ENCODE measurements around the gene ARFIP1.

- TF ChIP-seq CTCF (IDR thresholded peaks at IDR 0.05; ENCODE audit: poor library complexity, severe bottlenecking) (no peak), EZH2 (IDR thresholded peaks at IDR 0.05; ENCODE audit: borderline replicate concordance, insufficient read depth, low read length, poor library complexity, severe bottlenecking) (no peak), RAD21 (conservative IDR thresholded peaks at IDR 0.05) (no peak), EP300 (conservative IDR thresholded peaks at IDR 0.05; ENCODE audit: poor library complexity, severe bottlenecking) (no peak), TAF1 (IDR thresholded peaks at IDR 0.05; ENCODE audit: low read depth) (no peak), POLR2AphosphoS5 (IDR thresholded peaks at IDR 0.05) (no peak)
- TF ChIP-seq, protein P1, sequence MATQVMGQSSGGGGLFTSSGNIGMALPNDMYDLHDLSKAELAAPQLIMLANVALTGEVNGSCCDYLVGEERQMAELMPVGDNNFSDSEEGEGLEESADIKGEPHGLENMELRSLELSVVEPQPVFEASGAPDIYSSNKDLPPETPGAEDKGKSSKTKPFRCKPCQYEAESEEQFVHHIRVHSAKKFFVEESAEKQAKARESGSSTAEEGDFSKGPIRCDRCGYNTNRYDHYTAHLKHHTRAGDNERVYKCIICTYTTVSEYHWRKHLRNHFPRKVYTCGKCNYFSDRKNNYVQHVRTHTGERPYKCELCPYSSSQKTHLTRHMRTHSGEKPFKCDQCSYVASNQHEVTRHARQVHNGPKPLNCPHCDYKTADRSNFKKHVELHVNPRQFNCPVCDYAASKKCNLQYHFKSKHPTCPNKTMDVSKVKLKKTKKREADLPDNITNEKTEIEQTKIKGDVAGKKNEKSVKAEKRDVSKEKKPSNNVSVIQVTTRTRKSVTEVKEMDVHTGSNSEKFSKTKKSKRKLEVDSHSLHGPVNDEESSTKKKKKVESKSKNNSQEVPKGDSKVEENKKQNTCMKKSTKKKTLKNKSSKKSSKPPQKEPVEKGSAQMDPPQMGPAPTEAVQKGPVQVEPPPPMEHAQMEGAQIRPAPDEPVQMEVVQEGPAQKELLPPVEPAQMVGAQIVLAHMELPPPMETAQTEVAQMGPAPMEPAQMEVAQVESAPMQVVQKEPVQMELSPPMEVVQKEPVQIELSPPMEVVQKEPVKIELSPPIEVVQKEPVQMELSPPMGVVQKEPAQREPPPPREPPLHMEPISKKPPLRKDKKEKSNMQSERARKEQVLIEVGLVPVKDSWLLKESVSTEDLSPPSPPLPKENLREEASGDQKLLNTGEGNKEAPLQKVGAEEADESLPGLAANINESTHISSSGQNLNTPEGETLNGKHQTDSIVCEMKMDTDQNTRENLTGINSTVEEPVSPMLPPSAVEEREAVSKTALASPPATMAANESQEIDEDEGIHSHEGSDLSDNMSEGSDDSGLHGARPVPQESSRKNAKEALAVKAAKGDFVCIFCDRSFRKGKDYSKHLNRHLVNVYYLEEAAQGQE (IDR thresholded peaks at IDR 0.05; ENCODE audit: borderline replicate concordance): no peak
These were observed 51.7 kb downstream of the ARFIP1 start for GRCh38 chr4:152831416-152831815.
